OCI-M2 (cell line): ENCODE data around the gene TSC22D4.
"Not testable (repeated sequence)": the region's sequence is repeated elsewhere in the genome, so short reads cannot be mapped to it uniquely, and the experiment has no call there.

Experiments used
- DNase-seq: peaks from one replicate; lab custom pipeline; 2025; ENCODE audit not compliant: unreplicated experiment; lab: John Stamatoyannopoulos, UW

Gene TSC22D4

DNA sequence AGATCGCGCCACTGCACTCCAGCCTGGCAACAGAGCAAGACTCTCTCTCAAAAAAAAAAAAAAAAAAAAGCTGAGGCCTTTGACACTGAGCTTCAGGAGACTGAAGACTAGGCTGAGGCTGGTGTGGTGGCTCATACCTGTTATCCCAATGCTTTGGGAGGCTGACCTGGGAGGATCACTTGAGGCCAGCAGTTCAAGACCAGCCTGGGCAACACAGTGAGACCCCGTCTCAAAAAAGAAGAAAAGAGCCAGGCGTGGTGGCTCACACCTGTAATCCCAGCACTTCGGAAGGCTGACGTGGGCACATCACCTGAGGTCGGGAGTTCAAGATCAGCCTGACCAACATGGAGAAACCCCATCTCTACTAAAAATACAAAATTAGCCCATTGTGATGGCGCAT, 31.7 kb downstream of the TSC22D4 start:
- DNase-seq, result not testable (repeated sequence)

DNA sequence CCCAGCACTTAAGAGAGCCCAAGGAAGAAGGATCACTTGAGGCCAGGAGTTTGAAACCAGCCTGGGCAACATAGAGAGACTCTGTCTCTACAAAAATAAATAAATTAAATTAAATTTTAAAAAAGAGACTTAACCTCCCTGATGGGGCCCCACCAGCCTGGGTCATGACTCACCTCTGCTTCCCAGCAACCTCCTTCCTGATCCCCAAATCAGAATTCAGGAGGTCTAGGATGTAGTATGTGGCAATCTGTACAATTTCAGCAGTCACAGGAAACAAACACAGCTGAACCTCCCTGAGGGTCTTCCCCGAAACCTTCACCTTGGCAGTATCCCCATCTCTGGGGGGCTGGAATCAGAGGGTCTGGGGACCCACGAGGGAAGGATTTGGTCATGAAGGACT, 33.0 kb downstream of the TSC22D4 start:
- no peak for DNase-seq

DNA sequence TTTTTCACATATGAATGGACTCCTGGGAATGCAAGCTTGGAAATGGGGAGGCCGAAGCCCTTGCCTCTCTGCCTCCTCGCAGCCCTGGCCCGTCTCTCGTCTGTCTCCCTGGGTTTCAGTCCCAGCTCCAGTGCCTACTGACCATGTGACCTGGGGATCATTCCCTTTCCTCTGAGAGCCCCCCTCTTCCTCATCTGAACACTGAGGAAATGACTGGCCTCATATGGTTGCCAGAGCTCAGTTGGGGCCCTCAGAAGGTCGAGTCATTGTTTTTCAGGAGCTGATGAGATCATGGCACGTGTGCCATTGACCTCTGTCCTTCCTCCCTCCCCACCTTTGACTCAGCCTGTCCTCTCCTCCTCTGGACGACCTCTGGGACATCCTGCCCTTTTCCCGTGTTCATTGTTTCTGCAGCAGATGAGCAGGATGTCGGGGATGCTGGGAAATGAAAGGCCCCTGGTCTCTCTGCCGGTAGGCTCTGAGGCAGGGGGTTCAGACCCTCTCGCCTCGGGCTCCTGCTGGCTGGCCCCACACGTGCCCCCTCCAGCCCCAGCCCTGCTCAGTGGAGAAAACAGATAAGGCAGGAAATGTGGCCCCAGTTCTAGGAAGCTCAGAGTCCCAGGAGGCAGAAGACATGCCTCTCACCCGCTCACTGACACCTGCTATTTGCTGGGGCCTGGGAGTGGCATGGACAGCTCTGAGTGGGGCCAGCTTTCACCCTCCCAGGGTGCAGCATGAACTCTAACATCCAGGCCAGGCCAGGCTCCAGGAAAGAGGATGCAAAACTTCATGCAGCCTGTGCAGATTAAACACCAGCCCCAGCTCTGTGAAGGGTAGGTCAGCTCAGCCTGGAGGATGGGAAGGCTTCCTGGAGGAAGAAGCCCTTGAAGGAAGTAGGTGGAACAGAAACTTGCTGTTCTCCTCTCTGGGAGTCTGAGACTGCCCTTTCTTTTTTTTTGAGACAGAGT, 34.4 kb downstream of the TSC22D4 start:
- DNase-seq, result no peak

DNA sequence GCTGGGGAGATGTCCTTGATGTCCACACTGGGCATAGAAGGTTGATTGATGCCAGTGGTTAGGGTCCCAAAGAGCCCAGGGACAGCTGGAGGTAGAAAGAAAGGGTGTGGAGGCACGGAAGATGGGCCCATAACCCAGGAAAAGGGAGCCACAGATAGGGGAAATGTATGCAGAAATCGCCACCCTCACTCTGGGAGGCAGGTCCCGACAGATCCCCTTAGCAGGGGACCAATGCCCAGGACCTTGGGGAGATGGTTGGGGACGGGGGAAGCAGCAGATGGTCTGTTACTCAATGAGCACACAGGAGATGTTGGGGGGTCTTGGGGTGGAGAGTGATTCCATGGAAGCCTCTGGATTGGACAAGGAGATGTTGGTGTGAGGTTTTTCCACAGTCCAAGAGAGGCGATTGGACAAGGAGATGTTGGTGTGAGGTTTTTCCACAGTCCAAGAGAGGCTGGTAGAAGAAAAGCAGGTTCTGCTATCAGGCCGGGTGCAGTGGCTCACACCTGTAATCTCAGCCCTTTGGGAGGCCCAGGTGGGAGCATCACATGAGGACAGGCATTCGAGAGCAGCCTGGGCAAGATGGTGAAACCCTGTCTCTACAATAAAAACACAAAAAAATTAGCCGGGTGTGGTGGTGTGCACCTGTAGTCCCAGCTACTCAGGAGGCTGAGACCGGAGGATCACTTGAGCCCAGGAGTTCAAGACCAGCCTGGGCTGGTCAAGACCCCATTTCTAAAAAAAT, 35.7 kb downstream of the TSC22D4 start:
- no peak for DNase-seq

DNA sequence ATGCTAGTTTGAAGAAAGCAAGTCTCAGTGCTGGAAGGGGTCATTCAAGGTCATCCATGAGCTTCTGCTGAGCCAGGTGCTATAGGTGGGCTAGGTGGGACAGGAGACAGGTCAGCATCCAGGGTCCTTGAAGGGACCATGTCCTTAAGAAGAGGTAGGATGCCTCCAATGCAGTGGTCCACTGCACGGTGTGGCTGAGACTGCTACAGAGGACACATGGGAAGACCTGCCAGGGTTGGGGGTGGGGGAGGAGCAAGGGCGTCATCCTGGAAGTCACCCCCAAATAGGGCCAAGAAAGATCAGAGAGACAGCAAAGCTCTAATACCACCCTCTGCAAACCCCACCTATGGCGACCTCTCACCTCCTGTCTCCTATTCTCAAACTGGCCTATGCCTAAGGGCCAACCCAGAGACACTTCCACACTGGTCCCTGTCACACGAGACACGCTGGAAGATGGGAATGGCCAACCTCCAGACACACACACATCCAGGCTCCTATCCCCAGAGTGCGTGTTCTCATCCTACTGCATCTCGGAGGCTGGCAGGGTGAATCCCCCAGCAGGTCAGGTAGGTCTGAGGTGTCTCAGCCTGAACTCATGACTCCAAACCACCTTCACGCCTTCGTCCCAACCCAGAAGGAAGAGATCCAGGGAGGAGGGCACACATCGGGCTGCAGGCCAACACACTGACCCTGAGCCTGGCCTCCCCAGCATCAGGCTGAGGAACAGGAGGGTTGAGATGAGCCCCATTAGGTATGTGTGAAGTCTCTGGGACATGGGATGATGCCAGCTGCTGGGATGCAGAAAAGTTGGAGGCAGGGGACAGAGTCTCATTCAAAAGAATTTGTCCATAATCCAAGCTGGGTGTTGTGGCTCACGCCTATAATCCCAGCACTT, 37.1 kb downstream of the TSC22D4 start:
- DNase-seq, result no peak

DNA sequence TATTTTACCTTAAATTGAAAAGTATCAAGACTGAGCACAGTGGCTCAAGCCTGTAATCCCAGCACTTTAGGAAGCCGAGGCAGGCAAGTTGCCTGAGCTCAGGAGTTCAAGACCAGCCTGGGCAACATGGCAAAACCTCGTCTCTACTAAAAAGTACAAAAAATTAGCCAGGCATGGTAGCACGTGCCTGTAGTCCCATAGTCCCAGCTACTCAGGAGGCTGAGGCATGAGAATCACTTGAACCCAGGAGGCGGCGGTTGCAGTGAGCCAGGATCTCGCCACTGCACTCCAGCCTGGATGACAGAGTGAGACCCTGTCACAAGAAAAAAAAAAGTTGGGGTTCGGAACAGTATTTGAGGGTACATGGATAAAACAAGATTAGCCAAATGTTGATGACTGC, 39.8 kb downstream of the TSC22D4 start:
- not testable (repeated sequence) for DNase-seq

DNA sequence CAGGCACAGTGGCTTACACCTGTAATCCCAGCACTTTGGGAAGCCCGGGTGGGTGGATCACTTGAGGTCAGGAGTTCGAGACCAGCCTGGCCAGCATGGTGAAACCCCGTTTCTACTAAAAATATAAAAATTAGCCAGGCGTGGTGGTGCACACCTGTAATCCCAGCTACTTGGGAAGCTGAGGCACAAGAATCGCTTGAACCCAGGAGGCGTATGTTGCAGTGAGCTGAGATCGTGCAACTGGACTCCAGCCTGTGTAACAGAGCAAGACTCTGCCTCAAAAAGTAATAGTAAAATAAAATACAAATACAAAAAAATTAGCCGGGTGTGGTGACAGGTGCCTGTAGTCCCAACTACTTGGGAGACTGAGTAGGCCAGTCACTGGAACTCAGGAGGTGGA, 40.3 kb downstream of the TSC22D4 start:
- DNase-seq, result not testable (repeated sequence)

DNA sequence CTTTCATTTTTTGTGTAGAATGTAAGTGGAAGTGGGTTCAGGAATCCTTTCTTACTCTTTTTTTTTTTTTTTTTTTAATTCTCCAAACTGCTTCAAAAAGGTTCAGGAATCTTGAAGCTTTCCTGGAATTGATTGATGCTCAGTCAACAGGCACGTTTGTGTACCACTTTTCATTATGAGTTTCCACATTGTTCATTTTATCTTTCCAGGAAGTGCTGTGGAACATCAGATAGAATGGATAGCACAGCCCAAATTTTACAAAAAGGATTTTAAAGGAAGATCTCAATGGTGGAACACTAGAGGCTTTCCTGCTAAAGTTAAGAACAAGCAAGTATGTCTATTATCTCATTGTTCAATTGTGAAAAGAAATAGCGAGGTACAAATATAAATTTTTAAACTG, 40.8 kb downstream of the TSC22D4 start:
- no peak for DNase-seq

DNA sequence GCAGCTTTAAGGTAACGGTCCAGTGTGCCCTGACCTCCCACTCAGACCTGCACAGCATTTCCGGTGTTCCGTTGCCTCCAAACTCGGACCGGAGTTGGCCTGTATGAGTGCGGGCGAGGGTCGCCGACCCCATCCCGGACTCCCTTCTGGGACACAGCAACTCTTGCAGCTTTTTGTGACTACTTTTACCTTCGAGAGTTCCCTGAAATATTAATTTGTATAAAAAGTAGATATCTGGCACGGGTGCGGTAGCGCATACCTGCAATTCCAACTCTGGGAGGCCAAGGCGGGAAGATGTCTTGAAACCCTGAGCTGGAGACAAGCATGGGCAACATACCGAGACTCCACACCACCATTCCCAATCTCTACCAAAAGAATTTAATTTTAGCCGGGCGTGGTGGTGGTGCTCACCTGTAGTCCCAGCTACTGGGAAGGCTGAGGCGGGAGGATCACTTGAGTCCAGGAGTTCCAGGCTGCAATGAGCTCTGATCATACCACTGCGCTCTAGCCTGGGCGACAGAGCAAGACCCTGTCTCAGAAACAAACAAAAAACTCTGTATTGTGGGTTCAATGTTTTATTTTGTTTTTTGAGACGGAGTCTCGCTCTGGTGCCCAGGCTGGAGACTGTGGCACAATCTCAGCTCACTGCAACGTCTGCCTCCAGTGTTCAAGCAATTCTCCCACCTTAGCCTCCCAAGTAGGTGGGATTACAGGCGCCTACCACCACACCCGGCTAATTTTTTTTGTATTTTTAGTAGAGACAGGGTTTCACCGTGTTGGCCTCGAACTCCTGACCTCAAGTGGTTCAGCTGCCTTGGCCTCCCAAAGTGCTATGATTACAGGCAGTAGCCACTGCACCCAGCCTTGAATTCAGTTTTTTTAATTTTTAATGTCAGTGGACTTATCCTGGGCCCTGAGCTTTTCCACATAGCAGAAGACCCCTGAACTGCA, 41.6 kb downstream of the TSC22D4 start:
- DNase-seq, result no peak

DNA sequence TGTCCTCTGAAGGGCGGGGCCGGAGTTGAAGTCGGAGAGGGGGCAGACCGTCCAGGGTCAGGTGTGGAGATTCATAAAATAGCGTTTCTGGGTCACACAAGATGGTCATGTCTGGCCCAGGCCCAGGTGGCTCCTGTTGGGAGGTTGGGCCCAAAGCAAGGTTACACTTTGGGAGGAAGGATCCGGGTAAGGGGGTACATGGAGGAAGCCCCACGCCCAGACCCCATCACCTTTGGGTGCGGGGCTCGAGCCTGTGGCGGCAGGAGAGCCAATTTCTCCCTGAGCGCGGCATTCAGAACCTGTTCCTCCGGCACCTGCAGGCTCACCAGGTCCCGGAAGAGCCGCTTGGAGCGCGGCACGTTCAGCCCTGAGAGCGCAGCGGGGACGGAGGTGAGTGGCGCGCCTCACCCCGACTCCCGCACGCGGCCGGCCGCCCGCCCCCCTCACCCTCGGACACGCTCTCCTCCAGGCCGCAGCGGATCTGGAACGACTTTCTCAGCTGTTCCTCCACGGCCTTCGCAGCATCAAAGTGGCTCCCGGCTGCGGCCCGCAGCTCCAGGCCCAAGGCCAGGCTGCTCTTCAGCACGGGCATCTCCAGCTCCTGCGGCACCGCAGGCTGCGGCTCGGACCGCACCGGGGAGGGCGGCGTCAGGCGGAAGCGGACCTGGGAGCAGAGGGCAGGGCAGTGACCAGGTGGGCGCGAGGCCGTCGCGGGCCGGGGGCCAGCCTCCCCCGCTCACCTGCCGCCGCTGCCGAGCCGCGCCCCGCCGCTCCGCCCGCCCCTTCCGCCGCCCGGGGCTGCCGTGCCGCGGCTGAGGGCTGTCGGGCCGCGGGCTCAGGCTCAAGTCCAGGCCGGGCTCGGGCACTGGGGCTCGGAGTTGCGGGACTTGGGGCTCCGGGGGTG, 43.4 kb downstream of the TSC22D4 start:
- DNase-seq, result no peak

DNA sequence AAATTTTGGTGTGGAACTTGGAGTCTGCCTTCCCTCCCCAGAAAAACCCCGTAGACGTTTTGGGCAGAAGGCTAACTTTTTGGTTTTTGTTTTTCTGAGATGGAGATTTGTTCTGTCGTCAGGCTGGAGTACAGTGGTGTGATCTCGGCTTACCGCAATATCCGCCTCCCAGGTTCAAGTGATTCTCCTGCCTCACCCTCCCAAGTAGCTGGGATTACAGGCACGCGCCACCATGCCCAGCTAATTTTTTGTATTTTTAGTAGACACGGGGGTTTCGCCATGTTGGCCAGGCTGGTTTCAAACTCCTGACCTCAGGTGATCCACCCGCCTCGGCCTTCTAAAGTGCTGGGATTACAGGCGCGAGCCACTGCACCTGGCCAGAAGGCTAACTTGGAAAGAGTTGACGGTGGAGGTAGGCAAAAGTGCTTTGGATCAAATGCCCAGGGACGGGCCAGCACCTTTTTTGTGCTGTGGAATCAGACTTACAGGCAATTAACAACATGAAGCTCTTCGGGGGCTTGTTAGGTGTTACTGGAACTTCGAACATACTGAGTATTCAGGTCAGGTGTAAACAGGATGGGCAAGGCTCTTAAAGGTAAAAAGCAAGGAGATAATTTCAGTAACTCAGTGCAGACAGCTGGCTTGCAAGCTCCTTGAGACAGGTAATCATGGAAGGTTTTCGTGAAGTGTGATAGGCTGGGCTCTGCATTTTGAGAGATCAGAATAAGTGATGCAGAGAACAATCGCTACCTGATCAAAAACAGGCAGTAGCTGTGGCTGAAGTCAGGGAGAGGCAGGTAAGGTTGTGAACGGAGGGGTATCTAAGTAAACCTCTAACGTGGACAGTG, 44.5 kb downstream of the TSC22D4 start:
- DNase-seq, result no peak

DNA sequence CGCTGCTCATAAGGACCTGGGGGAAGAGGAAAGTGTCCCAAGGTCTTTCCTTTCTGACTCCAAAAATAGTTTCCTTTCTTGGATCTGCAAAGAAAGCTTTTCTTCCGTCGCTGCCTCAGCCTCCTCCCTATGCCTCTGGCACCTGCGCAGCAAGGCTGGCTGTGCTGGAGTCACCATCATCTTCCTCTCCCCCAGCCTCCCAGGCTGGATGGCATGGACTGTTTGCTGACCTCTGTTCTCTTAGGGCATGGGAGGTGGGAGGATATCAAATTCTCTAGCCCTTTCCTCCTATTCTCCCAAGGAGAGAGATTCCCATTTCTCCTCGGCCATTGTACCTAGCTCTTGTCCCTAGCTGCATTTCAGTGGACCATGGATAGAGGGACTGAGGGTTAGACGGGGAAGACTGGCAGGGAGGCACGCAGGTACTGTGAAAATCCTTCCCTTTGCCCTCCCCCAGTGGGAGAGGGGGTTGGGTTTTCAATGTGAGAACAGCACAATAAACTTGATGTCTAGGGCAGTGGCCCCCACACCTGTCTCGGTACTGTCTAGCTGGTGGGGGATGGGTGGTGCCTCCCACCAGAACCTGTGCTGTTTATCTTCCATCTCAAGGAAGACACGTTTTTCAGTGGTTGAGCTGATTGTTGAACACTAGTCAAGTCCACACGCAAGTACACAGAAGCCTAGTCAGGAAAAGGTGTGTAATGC, 45.3 kb downstream of the TSC22D4 start:
- DNase-seq, result no peak

DNA sequence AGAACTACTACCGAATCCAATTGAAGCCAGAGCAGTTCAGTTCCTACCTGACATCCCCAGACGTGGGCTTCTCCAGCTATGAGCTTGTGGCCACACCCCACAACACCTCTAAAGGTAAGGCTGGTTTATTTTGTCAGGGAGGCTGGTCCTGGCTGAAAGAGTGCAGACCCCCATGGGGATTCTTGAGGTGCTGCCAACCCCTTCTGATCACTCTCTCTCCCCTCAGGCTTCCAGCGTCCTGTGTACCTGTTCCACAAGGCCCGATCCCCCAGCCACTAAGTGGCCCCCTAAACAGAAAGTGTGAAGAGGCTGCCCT, 45.8 kb downstream of the TSC22D4 start:
- DNase-seq, result no peak

DNA sequence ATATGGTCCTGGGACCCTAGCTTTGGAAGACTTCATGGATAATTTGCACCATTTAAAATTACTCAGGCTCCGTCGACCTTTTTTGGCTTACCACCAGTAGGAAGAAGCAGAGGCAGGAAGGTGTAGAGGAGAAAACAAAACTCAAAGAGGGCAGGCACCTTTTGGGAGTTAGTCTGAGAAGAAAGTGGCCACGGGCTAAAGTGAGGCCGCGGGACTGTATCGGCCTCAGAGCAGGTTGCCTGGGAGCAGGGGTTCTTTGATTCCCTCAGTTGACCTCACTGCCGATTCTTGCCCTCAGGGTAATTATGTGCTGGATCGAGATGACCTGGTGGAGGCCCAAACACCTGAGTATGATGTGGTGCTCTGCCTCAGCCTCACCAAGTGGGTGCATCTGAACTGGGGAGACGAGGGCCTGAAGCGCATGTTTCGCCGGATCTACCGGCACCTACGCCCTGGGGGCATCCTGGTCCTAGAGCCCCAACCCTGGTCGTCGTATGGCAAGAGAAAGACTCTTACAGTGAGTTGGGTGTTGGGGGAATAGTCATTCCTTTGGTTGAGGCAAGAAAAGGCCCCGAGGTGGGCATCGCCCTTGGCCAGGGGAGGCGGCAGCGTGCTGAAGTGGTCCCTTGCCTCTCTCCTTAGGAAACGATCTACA, 46.3 kb downstream of the TSC22D4 start:
- DNase-seq, result no peak

DNA sequence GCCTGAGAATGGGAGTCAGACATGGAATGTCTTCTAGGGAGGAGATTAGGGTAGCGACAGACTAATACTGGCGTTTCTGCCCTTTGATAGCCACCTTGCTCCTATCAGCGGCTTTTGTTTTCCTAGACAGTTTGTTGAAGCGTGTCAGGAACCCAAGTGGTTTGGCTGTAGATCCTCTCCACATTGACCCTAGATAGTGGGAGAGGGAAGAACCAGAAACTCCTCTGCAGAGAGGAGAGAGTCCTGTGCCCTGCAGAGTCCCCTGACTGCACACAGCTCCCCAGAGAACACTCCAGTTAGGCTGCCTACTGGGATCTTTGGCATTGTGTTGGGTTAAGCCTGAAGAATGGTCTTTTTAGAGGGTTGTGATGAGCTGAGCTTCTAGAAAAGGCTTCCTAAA, 47.0 kb downstream of the TSC22D4 start:
- no peak for DNase-seq

DNA sequence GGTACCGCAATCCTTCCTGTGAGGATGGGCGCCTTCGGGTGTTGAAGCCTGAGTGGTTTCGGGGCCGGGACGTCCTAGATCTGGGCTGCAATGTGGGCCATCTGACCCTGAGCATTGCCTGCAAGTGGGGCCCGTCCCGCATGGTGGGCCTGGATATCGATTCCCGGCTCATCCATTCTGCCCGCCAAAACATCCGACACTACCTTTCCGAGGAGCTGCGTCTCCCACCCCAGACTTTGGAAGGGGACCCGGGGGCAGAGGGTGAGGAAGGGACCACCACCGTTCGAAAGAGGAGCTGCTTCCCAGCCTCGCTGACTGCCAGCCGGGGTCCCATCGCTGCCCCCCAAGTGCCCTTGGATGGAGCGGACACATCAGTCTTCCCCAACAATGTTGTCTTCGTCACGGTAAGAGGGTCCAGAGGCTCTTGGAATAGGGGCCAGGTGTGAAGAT, 47.7 kb downstream of the TSC22D4 start:
- no peak for DNase-seq
